Astrocyte (in vitro differentiated cells and primary cell): Measurements from ENCODE around the gene BPTF.

ENCODE experiments used
- CTCF ChIP-seq: IDR thresholded peaks from 2 replicates; pipeline ENCODE4 v1.5.1; 2011; ENCODE audit warnings: low read depth, mild to moderate bottlenecking, inconsistent platforms, low read length, moderate library complexity; ENCODE audit not compliant: insufficient read depth
- EZH2 ChIP-seq: IDR thresholded peaks from 2 replicates; pipeline ENCODE4 v1.6.1; 2012; ENCODE audit warnings: mild to moderate bottlenecking, low read length, inconsistent platforms; ENCODE audit not compliant: insufficient read depth

GRCh38 chr17:67862614-67863217 is 37.4 kb downstream of the BPTF start:
- TF ChIP-seq CTCF (no peak), EZH2 (no peak)
